Activated CD4-positive, alpha-beta T cell treated with anti-CD3 and anti-CD28 coated beads for 36 hours (primary cell): ENCODE measurements around the gene ANKRD13B. TPM values are rescaled to one million over a fixed set of nuclear protein-coding genes. Genes with fewer than 3 reads are reported as not detected.

ENCODE experiments used
- ATAC-seq: fragments of 200-7000 bp; cut with Tn5 transposase; one replicate; pipeline ENCODE4 v1.10.0; 2021; ENCODE audit warnings: mild to moderate bottlenecking, moderate library complexity
- CTCF ChIA-PET: fragments of 350-600 bp; sonication (Branson Sonifier 250); formaldehyde crosslinking; loops from one replicate; lab custom pipeline; 2021; ENCODE audit warnings: antibody characterized with exemption; lab: Charles Lee
- POLR2A ChIA-PET: fragments of 350-600 bp; sonication (Branson Sonifier 250); formaldehyde crosslinking; loops from one replicate; lab custom pipeline; 2021; ENCODE audit warnings: antibody characterized with exemption, inconsistent platforms; lab: Charles Lee
- DNase-seq: peaks from one replicate; pipeline ENCODE4 v3.0.0-alpha.2; 2020
- H3K27ac Mint-ChIP-seq: one replicate; pipeline ENCODE4 v1.8.0; 2021; ENCODE audit warnings: mixed read lengths
- H3K27me3 Mint-ChIP-seq: one replicate; pipeline ENCODE4 v1.8.0; 2021; ENCODE audit warnings: mixed read lengths
- H3K36me3 Mint-ChIP-seq: one replicate; pipeline ENCODE4 v1.8.0; 2021; ENCODE audit warnings: low read depth, mixed read lengths
- H3K4me1 Mint-ChIP-seq: one replicate; pipeline ENCODE4 v1.8.0; 2021; ENCODE audit warnings: mixed read lengths
- H3K4me3 Mint-ChIP-seq: one replicate; pipeline ENCODE4 v1.8.0; 2021; ENCODE audit warnings: mild to moderate bottlenecking, moderate library complexity, mixed read lengths
- H3K9me3 Mint-ChIP-seq: one replicate; pipeline ENCODE4 v1.8.0; 2021; ENCODE audit warnings: low read depth, mixed read lengths
- intact Hi-C, 2 experiments: fragments of 100-400 bp; cut with DNase I in 1 of 2; cut with micrococcal nuclease in 1 of 2; formaldehyde crosslinking; loops; one replicate each; pipeline versions ENCODE4 v1.14.2 to v1.15.1; 2022 to 2024; cut with DNase I, micrococcal nuclease
- total RNA-seq, 2 experiments: library from RNA; stranded (reverse); gene quantifications; one replicate each; pipeline ENCODE4 v1.2.3, GENCODE V29; 2021

Gene ANKRD13B
- total RNA-seq, 2 experiments from 2014 or later: 17.3 to 20.2 TPM

- DNase-seq: no peak
- Mint-ChIP-seq H3K27me3 (no peaks in the 10 kb centered on the region), H3K4me3 (no peak overlapping the region), H3K27ac (no peak overlapping the region), H3K9me3 (no peaks in the 10 kb centered on the region), H3K4me1 (peaks cover 14% of the 10 kb centered on the region), H3K36me3 (peaks cover 33% of the 10 kb centered on the region)
- intact Hi-C loops: no loop called here
- CTCF ChIA-PET: interaction anchor here (0.5 to 13.5 kb wide), 5 partner anchors 8 to 338 kb away, joined by 3 to 93 read pairs (median 3); no protein-coding TSS in a partner anchor
- no peak for ATAC-seq
- POLR2A ChIA-PET: interaction anchor here (0.7 to 1.4 kb wide), 2 partner anchors 15 to 41 kb away, joined by 3 read pairs; no protein-coding TSS in a partner anchor
Measured at GRCh38 chr17:29576214-29577000, 16.5 kb upstream of the ANKRD13B start.

- Mint-ChIP-seq H3K9me3 (no peaks in the 10 kb centered on the region), H3K36me3 (peaks cover 33% of the 10 kb centered on the region)
- POLR2A ChIA-PET: interaction anchor here (0.7 to 1.4 kb wide), 2 partner anchors 14 to 40 kb away, joined by 3 read pairs; no protein-coding TSS in a partner anchor
Measured at GRCh38 chr17:29577001-29577370, 15.9 kb upstream of the ANKRD13B start.

GRCh38 chr17:29577385-29578211, 15.3 kb upstream of the ANKRD13B start:
- ChIA-PET POLR2A (interaction anchor here (1.4 kb wide), 1 partner anchor 39 kb away, joined by 3 read pairs; no protein-coding TSS in a partner anchor), CTCF (interaction anchor here (0.5 to 13.5 kb wide), 4 partner anchors 10 to 339 kb away, joined by 3 to 93 read pairs (median 20); no protein-coding TSS in a partner anchor)
- H3K27me3 Mint-ChIP-seq: no peaks in the 10 kb centered on the region
- no peak overlapping the region for H3K27ac Mint-ChIP-seq
- no peaks in the 10 kb centered on the region for H3K9me3 Mint-ChIP-seq
- ATAC-seq (no peak), DNase-seq (no peak)
- H3K4me1 Mint-ChIP-seq: peaks cover 14% of the 10 kb centered on the region
- H3K4me3 Mint-ChIP-seq: no peak overlapping the region
- intact Hi-C loops: no loop called here
- H3K36me3 Mint-ChIP-seq: peaks cover 38% of the 10 kb centered on the region

More at GRCh38 chr17:29577001-29577370, 15.9 kb upstream of the ANKRD13B start:
- peaks cover 14% of the 10 kb centered on the region for H3K4me1 Mint-ChIP-seq
- intact Hi-C loops: no loop called here
- H3K27me3 Mint-ChIP-seq: no peaks in the 10 kb centered on the region
- CTCF ChIA-PET: interaction anchor here (0.5 to 13.5 kb wide), 5 partner anchors 9 to 339 kb away, joined by 3 to 93 read pairs (median 3); no protein-coding TSS in a partner anchor
- ATAC-seq: no peak
- no peak overlapping the region for H3K27ac Mint-ChIP-seq
- DNase-seq: no peak
- no peak overlapping the region for H3K4me3 Mint-ChIP-seq

- CTCF ChIA-PET: interaction anchor here (0.6 to 6.0 kb wide), 6 partner anchors 9 to 209 kb away, joined by 3 to 37 read pairs (median 11); partner anchors contain the start of gene TP53I13
- POLR2A ChIA-PET: no interaction called here
Measured at GRCh38 chr17:29578626-29579485, 14.1 kb upstream of the ANKRD13B start.

GRCh38 chr17:29579866-29580771, 12.8 kb upstream of the ANKRD13B start:
- Mint-ChIP-seq H3K27me3 (no peaks in the 10 kb centered on the region), H3K4me1 (peaks cover 18% of the 10 kb centered on the region), H3K27ac (peak overlapping the region; percentile 72), H3K9me3 (no peaks in the 10 kb centered on the region), H3K36me3 (peaks cover 42% of the 10 kb centered on the region), H3K4me3 (no peak overlapping the region)
- intact Hi-C loops: loop anchor here (1.0 kb wide), 5 partner anchors 11 to 513 kb away; no protein-coding TSS in a partner anchor
- peak; percentile 96 for DNase-seq
- ChIA-PET POLR2A (no interaction called here), CTCF (interaction anchor here (0.6 to 6.0 kb wide), 21 partner anchors 8 to 705 kb away, joined by 3 to 37 read pairs (median 3); partner anchors contain the start of genes ABHD15 and TP53I13)
- peak; percentile 97 for ATAC-seq

More at GRCh38 chr17:29578626-29579485, 14.1 kb upstream of the ANKRD13B start:
- no peaks in the 10 kb centered on the region for H3K9me3 Mint-ChIP-seq
- H3K4me3 Mint-ChIP-seq: no peak overlapping the region
- no peaks in the 10 kb centered on the region for H3K27me3 Mint-ChIP-seq
- ATAC-seq: no peak
- intact Hi-C loops: no loop called here
- DNase-seq: no peak
- H3K36me3 Mint-ChIP-seq: peaks cover 48% of the 10 kb centered on the region
- H3K4me1 Mint-ChIP-seq: peaks cover 9% of the 10 kb centered on the region
- no peak overlapping the region for H3K27ac Mint-ChIP-seq

- Mint-ChIP-seq H3K9me3 (no peaks in the 10 kb centered on the region), H3K4me1 (peaks cover 32% of the 10 kb centered on the region), H3K27ac (no peak overlapping the region), H3K27me3 (no peaks in the 10 kb centered on the region), H3K36me3 (peaks cover 40% of the 10 kb centered on the region), H3K4me3 (no peak overlapping the region)
- POLR2A ChIA-PET: no interaction called here
- DNase-seq: no peak
- intact Hi-C loops: no loop called here
- ATAC-seq: no peak
- CTCF ChIA-PET: interaction anchor here (0.5 to 6.0 kb wide), 14 partner anchors 9 to 511 kb away, joined by 3 to 37 read pairs (median 4); partner anchors contain the start of gene ABHD15
Measured at GRCh38 chr17:29581583-29582253, 11.2 kb upstream of the ANKRD13B start.

GRCh38 chr17:29582254-29582765, 10.6 kb upstream of the ANKRD13B start:
- intact Hi-C loops: no loop called here
- H3K36me3 Mint-ChIP-seq: peaks cover 41% of the 10 kb centered on the region
- no peak overlapping the region for H3K4me3 Mint-ChIP-seq
- CTCF ChIA-PET: interaction anchor here (0.8 to 6.0 kb wide), 7 partner anchors 9 to 57 kb away, joined by 3 to 37 read pairs (median 6); no protein-coding TSS in a partner anchor
- peaks cover 38% of the 10 kb centered on the region for H3K4me1 Mint-ChIP-seq
- ATAC-seq (no peak), DNase-seq (no peak)
- H3K9me3 Mint-ChIP-seq: no peaks in the 10 kb centered on the region
- H3K27ac Mint-ChIP-seq: no peak overlapping the region
- POLR2A ChIA-PET: no interaction called here
- H3K27me3 Mint-ChIP-seq: no peaks in the 10 kb centered on the region

GRCh38 chr17:29582772-29583171, 10.2 kb upstream of the ANKRD13B start:
- intact Hi-C loops: no loop called here
- DNase-seq: no peak
- Mint-ChIP-seq H3K36me3 (peaks cover 42% of the 10 kb centered on the region), H3K27me3 (no peaks in the 10 kb centered on the region), H3K9me3 (no peaks in the 10 kb centered on the region), H3K27ac (no peak overlapping the region), H3K4me1 (peaks cover 42% of the 10 kb centered on the region), H3K4me3 (no peak overlapping the region)
- POLR2A ChIA-PET: no interaction called here
- ATAC-seq: no peak
- CTCF ChIA-PET: interaction anchor here (0.8 to 6.0 kb wide), 3 partner anchors 9 to 35 kb away, joined by 3 to 37 read pairs (median 3); no protein-coding TSS in a partner anchor
